ENCODE measurements around the gene ADAM11.

Gene ADAM11

DNA sequence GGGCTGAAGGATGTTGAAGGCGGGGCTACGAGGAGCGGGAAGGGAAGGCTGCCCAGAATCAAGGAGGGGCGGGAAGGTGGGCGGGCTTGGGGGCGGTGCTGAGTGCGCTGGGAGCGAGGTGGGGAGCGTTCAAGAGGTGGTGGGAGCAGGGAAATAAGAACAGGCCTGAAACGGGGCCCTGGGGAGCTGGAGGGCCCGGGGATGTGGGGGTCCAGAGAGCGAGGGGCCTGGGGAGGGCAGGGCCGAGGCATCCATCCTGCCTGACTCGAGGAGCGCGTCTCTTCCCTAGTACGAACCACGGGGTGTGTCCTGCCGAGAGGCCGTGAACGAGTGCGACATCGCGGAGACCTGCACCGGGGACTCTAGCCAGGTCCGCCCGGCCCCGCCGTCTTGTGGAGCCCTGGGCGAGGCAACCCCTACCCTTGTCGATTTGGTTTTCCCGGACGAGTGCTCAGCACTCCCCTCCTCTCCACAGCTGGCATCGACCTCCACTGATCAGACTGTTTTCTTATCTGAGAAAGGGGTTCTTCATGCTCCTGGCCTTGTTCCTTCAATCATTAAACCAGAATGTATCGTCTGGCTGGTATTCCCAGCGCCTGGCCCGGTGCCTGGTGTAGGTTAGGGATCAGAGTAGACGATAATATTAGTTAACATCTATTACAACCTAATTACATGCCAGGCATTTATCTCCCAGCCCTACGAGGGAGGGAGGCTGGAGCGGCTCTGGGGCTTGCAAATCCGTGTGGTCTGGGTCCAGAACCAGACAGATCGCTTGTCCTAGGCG is 17.2 kb downstream of the ADAM11 start:
- no peak for DNase-seq

DNA sequence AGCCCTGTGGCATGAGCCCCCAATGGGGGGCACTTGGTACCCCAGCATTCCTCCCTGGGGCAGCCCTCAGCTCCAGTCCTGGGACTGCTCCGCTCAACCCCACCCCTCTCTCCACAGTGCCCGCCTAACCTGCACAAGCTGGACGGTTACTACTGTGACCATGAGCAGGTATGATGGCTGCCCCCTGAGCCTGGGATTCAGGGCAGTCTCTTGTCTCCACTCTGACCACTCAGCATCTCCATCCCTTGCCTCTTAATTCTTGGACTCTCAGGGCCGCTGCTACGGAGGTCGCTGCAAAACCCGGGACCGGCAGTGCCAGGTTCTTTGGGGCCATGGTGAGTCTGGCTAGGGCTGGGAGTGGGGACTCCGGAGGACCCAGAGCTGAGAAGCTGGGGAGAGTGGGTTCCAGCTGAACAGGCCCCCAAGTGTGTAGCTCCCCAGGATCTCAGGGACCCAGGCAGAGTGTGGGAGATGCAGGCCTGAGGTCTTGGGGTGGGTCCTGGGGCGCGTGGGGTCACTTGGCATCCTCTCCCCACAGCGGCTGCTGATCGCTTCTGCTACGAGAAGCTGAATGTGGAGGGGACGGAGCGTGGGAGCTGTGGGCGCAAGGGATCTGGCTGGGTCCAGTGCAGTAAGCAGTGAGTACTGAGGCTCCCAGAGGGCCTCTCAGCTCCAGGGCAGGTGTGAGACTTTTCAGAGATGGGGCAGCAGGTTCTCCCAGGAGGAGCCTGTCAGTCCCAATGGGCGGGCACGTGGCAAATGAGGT is 18.0 kb downstream of the ADAM11 start:
- DNase-seq: no peak

DNA sequence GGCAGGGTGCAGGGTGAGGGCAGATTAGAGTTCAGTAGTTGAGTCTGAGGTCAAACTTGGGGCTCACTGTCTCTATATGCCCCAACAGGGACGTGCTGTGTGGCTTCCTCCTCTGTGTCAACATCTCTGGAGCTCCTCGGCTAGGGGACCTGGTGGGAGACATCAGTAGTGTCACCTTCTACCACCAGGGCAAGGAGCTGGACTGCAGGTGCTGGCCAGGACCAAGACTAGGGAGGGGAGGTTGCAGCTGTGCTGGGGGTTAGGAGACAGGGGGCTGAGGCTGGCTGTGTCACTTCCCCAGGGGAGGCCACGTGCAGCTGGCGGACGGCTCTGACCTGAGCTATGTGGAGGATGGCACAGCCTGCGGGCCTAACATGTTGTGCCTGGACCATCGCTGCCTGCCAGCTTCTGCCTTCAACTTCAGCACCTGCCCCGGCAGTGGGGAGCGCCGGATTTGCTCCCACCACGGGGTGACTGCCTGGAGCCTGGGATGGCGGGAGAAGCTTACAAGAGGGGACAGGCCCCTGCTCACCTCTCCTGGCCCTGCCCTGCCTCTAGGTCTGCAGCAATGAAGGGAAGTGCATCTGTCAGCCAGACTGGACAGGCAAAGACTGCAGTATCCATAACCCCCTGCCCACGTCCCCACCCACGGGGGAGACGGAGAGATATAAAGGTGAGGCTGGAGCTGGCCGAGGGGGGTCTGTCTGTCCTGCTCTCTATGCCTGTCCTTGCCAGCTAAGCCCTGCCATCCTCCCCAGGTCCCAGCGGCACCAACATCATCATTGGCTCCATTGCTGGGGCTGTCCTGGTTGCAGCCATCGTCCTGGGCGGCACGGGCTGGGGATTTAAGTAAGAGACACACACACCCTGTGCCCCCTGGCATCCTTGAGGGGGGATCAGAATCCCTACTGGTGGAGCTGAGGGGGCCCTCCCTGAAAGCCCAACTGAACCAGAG is 18.9 kb downstream of the ADAM11 start:
- no peak for DNase-seq

DNA sequence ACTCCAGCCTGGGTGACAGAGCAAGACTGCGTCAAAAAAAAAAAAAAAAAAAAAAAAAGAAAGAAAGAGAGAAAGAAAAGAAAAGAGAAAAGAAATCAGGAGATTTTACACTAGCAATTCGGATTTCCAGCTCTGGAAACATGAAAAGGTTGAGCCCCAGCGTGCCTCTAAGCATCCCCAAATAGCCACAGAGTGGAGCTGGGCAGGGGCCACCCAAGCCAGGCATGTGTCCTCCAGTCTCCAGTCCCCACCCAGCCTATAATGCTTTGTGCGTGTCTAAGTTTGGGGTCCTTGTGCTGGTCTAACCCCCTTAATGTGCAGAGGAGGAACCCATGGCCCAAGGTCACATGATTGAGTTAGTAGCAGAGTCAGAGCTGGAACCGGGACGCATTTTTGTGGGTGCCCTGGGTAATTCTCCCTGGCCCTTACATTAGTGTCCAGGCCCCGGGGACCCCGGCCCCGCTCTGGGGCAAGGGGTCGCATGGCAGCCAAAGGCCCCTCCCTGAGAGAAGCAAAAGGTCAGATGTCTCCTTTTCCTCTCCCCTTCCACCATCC is 19.9 kb downstream of the ADAM11 start:
- DNase-seq: no peak

DNA sequence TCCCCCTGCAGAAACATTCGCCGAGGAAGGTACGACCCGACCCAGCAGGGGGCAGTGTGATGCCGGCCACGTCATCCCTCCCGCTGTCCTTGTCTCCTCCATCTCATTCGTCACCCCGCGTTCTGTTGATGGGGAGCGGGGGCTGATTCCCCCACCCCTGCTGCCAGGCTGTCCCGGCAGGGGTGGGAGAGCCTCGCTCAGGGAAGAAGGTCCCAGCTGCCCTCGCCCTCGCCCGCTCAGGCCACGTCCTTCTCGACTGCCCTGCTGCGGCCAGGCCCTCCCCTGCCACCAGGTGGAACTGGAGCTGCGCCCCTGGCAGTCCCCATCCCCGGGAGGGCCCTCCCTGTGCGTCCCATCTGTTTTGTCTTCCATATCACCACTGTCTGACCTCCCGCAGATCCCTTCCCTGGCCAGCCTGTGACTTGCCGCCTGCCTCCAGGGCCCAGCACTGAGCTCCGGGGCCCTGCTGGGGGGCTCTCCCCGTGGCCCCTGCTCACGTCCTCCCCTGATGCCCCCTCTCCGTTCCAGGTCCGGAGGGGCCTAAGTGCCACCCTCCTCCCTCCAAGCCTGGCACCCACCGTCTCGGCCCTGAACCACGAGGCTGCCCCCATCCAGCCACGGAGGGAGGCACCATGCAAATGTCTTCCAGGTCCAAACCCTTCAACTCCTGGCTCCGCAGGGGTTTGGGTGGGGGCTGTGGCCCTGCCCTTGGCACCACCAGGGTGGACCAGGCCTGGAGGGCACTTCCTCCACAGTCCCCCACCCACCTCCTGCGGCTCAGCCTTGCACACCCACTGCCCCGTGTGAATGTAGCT is 20.6 kb downstream of the ADAM11 start:
- peak; percentile 51 for DNase-seq

DNA sequence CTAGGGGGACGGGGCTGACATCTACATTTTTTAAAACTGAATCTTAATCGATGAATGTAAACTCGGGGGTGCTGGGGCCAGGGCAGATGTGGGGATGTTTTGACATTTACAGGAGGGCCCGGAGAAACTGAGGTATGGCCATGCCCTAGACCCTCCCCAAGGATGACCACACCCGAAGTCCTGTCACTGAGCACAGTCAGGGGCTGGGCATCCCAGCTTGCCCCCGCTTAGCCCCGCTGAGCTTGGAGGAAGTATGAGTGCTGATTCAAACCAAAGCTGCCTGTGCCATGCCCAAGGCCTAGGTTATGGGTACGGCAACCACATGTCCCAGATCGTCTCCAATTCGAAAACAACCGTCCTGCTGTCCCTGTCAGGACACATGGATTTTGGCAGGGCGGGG is 21.4 kb downstream of the ADAM11 start:
- no peak for DNase-seq

DNA sequence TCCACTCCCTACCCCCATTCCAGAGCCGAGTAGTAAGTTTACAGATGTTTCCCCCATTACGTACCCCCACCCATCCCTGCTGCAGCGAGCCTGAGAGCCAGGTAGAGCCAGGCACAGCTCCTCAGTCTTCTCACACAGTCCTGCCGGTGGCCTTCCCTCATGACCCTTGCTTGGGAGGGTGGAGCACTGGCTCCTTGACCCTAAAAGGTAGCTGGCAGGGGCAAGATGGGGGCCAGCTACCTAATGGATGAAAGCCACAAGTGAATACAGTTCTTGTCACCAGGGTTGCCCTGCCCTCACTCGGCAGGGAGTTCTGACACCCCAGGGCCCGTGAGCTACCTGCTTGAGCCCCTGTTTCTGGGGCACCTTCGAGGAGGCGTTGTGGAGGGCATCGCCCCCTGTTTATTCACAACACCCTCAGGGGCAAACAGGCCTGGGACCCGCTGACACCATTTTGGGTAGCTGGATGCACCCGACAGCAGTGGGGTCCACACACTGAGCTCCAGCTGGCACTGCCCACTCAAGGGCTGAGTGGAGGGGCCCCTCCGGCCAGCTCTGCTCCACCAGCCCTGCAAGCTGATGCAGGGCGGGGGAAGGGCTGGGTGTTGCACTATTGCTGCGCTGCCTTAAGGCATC is 22.2 kb downstream of the ADAM11 start:
- DNase-seq: no peak

DNA sequence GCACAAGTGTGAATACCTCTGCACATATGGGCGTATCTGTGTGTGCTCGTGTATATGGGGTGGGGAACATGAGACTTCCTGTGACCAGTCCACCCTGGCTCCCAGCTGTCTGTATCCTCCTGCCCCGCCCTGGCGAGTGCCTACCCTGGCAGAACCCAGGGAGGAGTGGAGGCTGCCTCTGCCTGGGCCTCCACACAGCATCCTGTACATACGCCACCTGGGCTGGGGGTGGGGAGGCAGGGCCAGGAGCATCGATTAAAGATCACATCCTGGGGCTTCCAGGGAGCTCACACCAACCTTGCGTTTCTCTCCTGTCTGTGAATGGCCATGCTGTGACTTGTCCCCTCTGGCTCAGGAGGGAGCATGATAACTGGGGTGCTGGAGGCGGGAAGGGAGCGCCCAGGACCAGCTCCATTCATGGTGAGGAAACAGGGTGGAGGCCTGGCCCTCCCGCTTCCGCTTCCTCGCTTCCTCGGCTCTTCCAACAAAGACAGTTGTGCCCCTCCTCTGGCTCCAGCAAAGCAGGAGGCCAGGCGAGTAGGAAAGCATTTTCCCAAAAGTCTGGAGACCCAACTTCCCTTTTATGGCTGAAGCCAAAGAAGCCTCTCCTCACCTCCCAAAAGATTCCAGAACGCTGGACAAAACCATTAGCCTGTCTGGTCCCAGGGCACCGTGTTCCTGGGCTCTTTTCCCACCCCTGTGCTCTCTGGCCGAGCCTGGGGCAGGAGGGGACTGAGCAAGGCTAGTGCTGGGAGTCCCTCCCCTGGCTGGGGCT is 22.9 kb downstream of the ADAM11 start:
- no peak for DNase-seq

DNA sequence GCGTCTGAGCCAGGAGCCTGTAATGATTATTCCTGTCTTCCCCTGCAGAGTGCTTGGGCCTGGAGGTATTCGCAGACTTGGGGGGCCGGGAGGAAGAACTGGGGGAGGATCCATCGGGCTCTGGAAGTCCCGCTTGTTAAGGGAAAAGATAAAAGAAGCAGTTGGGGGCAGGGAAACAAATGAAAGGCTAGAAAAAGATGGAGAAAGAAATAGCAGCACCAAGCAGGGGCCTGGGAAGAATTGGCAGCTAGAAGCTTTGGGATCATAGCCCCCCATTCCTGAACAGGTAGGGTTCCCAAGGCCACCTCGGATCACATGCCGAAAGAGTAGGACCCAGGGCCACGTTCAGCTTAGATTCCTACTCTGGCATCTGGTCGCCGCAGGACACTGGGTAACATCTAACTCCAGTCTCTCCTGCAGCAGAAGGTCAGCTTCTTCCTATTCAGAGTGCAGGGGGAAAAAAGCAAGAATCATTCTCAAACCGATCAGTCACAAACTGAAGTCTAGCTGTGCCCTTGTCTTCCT is 23.6 kb downstream of the ADAM11 start:
- DNase-seq: no peak

DNA sequence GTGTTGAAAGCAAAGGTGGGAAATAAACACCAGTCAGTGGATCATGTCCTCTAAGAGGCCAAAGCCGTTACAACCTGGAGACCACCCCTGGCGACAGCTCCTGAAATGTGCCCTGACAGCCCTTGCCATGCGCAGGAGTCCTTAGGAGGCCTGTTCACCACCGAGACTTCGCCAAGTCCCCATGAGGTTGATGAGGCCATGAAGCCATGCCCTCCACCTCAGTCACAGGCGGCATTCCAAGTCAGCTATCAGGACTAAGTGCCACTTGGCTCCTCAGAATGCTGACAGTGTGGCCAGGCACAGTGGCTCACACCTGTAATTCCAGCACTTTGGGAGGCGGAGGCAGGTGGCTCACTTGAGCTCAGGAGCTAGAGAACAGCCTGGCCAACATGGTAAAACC is 27.1 kb downstream of the ADAM11 start:
- DNase-seq: no peak

DNA sequence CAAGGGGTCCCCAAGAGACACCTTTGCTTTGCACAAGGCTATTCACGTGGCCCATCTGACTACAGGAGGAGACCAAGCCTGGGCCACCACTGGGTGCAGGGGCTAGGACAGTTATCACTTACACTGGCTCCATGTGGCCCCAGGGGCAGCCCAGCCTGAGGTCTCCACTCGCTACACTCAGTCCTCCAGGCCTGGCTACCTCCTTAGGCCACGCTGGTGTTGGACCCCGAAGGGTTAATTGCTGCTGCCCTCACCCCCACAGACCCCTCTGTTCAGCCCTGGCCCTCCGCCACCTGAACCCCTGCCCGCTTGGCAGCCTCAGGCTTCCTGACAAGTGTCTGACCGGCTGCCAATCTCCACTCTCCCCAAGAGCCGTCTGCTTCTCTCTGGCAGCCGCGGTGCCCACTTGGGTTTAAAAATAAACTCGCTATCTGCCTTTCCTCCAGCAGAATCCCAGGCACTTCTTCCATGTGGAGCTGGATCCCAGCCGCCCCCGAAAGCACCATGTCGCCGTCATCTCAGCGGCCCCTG is 27.8 kb downstream of the ADAM11 start:
- DNase-seq: no peak

DNA sequence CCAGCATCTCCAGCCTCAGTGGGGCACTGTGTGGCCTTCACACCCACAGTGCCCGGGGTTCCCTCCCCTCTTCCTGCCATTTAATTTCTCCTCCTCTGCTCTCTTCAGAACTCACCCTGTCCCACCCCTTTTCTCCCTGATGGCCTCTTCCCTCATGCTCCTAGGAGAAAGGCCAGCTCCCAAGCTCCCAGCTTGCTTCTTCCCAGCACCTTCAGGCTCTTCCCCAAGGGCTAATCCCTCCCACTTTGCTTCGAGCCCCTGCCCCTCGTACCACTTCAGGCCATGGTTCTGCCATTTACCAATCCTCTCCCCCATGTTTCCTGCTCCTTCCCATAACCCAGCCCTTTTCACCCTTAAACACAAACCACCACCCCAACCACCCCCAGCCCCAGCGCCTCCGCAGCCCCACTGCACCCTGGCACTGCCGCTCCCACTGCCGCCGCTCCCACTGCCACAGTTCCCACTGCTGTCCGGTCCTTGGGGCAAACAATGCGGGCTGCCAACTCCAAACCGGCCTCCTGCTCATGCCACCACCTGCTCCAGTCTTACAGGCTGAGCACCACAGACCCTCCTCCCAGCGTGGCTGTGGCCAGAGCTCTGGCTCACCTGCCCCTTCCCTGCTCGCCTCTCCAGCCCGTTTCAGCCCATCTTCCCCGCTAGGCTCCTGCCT is 28.6 kb downstream of the ADAM11 start:
- no peak for DNase-seq

DNA sequence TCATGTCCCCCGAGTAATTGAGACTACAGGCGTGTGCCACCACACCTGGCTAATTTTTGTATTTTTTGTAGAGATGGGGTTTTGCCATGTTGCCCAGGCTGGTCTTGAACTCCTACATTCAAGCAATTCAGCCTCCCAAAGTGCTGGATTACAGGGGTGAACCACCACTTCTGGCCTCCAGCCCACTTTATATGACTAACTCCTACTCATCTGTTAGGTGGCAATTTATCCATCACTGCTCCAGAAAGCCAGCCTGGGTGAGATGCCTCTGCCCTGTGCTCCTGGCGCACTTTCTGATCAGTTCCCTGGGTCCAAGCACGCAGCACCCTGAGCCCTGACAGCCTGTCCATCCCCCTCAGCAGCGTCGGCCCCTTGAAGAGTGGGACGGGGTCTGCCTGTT is 29.4 kb downstream of the ADAM11 start:
- DNase-seq: no peak

DNA sequence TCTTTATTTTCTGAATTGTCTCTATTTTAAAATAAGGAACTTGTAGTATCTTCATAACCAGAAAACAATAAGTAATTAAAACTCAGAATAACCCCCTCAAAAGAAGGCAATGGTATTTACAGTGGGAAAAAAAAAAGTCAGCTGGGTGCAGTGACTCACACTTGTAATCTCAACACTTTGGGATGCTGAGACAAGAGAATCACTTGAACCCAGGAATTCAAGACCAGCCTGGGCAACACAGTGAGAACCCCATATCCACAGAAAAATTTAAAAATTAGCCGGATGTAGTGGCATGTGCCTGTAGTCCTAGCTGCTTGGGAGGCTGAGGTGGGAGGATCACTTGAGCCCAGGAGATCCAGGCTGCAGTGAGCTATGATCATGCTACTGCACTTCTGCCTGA is 33.5 kb downstream of the ADAM11 start:
- no peak for DNase-seq

DNA sequence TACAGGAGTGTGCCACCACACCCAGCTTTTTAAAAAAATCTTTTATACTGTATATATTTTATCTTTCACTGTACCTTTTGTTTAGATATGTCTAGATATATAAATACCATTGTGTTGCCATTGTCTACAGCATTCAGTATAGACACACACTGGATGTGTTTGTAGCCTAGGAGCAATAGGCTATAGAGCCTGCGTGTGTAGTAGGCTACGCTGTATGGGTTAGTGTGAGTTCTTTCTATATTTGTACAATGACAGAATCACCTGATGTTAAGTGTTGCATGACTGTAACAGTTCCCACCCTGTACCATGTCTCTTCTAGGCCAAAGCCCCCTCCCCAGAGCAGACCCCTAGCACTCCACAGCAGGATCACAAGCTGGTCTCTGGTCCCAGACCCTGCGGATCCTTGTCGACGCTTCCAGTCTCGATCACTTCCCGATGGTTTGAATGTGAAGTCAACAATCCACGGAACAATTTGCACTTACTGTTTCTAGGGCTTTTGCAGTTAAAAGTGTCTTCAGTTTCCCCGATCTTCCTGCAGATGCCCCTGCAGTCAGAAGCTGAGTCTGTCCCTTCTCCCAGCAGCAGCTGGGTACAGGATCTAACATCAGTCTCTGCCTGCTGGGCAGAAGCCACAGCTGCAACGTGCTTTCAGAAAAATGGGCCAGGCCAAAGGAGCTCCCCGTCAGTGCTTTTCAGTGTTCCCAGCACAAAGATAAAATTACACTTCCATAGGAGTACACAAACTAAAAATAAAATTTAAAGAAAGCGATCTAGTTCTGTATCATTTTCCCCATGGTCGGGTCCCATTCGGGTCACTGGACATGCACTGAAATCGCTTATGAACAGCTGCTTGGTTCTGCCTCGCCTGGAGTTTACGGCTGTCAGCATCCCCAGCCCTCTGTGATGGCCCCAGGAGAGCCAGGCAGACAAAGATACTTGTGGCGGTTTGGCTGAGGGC is 35.4 kb downstream of the ADAM11 start:
- no peak for DNase-seq

DNA sequence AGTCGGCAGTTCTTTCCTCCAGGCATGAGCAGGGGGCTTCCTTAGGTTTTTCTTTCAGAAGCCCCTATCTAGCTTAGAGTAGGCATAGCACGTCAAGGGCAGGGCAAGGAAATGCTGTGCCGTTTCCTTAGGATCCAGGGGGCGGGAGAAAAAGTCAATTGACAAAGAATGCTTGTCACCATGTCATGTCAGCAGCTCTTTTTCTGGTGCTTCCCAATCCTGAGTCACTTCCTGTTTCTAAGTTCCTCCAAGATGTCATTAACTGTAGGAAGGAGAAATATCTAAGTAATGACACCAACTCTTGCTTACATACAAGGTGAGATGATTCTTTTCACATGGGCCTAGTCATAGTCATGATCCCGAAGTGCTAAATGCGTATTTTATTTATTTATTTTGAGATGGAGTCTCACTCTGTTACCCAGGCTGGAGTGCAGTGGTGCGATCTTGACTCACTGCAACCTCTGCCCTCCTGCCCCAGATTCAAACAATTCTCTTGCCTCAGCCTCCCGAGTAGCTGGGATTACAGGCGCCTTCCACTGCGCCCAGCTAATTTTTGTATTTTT is 36.1 kb downstream of the ADAM11 start:
- peak; percentile 78 for DNase-seq

DNA sequence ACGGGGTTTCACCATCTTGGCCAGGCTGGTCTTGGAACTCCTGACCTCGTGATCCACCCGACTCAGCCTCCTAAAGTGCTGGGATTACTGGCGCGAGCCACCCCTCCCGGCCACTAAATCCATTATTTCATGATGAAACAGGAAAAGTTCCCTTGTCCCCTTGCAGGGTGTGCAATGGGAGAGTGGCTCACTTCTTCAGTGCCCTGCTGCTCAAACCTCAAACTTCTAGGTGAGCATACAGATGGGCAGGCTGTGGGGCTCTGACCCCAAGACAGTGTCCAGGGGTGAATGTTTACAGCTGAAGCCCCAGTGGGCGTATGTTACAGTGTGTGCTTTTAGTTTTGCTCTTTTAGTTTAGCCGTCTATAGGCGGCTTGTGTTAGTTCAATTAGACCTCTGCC is 36.6 kb downstream of the ADAM11 start:
- DNase-seq: no peak

DNA sequence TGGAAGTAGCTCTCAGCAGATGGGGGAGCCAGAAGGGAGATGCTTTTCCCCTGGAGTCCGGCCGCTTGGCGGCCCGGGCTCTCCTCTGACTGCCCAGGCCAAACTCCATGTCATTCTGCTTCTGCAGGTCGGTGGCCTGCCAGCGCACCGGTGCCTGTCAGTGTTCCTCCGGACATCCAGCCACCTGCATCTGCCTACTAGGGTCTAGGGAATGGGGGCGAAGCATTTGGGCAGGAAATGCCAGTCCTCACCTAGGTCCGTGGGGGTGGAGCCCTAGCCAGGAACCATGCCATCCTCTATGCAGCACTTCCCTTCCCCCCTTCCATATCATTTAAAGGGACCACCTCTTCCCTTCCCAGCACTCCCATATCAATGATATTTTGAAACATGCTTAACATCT is 37.1 kb downstream of the ADAM11 start:
- no peak for DNase-seq
